Measurements from ENCODE around the gene ZNHIT6.

ZNHIT6 gene

DNA sequence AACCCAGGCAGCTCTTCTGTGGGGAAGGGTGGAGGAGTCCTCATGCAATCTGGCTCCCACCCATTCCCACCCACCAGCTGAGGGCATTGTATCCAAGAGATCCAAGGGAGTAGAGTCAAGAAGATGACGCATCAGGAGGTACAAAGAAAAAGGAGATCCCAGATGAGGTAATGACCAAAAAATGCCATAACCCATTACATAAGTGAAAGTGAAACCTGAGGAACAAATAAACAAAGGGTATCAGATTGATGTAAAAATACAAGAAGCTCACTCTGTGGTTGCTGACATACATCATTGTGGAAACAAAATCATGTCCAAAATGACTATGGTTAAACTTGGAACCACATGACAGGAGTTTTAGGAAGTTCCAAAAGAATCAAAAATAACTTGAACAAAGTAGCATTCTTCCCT is 85.2 kb downstream of the ZNHIT6 start:
- intact Hi-C loops (cut with DNase I) = no loop called here
- DNase-seq = no peak

DNA sequence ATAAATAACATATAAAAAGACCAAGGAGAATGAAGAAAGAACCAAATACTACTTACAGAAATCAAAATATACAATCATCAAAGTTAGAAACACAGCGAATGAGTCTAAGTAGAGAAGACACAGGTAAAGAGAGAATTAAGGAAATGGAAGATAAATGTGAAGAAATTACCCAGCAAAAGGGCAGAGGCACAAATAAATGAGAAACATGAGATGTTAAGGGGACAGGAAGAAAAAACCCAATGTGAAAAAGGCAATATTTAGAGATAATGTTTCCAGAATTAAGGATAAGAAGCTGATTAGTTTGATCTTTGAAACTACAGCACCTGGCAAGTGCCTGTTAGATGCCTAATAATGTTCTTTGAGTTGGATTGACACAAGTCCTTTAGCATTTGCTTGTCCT is 86.8 kb downstream of the ZNHIT6 start:
- intact Hi-C loops (cut with DNase I) = no loop called here
- DNase-seq = no peak

DNA sequence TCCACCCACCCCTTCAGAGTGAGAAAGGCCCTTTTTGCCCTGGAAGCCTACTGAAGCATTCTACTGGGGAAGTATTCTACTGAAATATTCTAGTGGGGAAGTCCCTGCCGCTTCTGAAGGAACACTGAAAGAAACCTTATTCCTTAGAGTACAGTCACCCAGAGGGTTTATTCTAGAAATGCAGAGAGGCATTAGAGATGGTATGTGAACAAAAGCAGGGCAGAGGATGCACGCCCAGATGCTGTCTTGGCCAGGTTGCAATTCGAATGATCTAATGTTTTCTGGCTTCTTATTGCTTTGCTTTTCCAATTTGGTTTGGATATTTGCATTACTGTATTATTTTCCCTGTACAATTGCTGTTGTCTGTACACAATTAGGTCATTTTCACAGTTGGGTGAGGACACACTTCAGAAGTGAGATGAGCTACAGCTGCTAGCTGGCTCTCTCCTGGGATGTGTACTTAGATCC is 90.6 kb downstream of the ZNHIT6 start:
- DNase-seq = no peak
- intact Hi-C loops (cut with DNase I) = no loop called here

DNA sequence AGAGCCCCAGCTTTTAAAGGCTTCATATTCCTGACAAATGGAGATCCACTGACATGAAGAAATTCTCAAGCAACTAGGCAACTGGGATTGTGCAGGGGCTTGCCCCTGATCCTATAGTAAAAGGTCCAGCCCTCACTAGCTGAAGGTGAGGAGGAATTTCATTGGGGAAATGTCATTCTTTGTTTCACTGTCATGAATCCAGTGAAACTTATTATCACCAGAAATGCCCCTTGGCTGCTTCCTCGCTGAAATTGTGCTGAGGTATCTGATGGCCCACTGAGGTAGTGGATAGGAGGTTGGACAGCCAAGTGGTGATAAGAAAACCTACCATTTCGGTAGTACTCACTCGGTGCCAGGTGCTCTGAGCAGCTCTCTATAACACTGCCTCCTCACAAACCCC is 91.5 kb downstream of the ZNHIT6 start:
- intact Hi-C loops (cut with DNase I) = no loop called here
- DNase-seq = no peak

DNA sequence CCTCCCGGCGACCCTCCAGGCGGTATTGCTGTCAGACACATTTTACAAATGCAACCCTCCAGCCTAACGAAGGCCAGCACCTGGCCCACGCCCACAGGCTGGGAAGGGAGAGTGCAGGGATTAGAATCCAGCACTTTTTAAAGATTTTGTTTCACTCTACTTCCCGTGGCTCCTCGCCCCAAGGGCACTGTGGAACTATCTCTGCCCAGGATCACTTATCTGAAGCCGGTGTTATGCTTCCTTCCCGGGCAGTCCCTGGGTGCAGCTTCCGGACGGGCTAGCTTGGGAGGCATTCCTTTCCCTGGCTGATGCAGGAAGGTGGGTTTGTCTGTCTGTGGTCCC is 91.9 kb downstream of the ZNHIT6 start:
- DNase-seq = no peak
- intact Hi-C loops (cut with DNase I) = no loop called here

DNA sequence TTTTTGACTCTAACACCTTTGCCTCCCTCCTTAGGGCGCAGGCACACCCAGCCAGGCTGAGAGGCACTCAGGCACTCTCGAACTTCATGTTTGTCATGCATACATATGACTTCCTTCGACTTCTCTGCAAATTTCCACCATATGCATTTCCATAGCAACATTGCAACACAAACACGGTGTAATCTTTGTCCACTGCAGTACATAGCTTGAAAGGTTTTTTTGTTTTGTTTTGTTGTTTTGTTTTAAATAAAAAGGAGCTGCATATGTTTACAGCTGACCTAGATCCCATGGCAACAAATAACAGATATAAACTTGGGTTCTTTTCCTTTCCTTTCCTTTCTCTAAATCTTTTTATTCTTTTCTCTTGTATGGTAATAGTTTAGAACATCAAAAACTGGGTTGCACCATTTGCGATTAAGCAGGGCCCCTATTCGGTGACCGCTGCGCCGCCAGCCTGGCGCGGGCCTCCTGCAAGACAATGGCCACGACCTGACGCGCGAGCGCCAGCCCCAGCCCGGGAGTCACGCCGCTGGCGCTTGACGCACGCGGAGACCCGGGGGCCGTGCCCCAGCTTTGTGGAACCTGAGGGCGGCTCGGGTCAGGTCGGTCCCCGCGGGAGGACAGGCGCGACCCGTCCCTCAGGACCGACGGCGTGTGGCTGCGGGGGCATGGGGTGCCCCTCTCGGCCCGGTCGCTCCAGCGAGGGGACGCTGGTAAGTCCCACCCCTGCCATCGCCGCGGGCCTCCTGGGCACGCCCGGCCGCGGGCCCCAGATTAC is 92.5 kb downstream of the ZNHIT6 start:
- peak in 3 of 10 donors; percentile 13 to 84 (median 14) for DNase-seq
- intact Hi-C loops (cut with DNase I) = no loop called here

DNA sequence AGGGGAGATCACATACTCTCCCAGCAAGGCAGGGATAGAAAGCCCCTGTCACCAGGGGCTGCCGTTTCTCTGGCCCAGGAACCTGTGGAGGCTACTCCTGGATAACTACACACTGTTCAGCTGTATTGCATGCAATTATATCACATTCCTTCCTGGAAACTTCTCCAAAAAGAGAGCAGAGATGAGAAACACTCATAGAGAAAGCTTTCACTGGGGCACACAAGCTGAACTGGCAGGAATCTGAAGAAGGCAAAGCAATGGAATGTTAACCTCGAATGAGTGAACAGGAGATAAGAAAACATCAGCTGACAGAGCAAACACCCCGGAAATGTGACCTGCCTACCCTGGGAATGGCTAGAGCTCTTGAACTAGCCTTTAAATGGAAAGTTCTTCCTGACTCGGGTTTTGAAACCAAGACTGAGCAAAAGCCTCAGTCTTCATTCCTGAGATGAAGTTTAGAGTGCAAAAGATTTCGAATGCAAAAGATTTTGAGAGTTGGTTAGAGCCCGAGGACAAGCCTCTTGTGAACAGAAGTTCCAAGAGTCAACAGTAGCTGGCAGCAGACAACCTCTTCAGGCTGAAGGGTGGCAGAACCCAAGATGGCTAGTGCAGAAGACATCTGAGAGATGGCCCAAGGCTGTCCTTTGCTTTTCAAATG is 95.4 kb downstream of the ZNHIT6 start:
- no peak for DNase-seq
- intact Hi-C loops (cut with DNase I) = no loop called here

DNA sequence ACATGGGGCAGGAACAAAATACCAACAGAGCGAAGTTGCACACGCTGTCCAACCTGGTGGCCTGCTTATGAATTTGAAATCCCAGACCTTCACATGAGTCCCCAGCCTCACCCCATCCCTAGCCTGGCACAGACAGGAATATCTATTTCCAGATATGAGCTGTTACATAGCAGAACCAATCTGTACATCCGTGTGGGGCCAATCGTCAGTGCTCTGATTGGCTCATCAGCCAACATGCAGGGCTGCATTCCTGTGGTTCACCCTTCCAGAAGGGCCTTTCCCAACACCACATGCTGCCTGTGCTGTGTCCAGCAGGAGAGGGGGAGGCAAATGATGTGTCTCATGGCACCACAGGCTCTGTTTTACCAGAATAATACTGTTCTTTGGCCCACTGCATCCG is 96.4 kb downstream of the ZNHIT6 start:
- DNase-seq = no peak
- intact Hi-C loops (cut with DNase I) = no loop called here

DNA sequence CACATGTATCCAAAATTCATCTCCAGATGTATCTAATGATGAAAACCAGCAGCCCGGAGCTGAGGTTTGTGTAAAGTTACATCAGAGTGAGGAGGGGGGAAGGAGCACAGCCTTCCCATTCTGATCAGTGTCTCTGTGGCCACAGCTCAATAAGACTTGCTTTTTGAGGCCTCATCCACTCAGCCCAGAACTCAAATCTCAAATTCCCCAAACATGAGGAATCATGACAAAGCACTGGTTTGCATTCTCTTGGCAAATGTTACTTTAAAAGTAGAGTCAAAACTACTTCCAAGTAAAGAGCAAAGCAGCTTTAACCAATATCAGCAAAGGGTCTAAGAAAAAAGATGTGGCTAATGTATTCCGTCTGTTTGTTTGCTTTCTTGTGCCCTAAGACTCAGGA is 96.8 kb downstream of the ZNHIT6 start:
- DNase-seq = no peak
- intact Hi-C loops (cut with DNase I) = no loop called here

DNA sequence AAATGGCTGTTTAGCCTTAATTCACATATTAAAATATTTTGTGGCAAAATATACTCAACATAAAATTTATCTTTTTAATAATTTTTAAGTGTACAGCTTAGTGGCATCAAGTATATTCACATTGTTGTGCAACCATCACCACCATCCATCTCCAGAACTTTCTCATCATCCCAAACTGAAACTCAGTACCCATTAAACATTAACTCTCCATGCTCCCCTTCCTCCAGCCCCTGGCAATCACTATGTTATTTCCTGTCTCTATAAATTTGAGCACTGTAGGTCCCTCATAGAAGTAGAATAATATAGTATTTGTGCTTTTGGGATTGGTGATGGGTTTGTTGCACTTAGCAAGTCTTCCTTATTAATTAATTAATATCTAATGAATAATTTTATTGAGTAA is 98.3 kb downstream of the ZNHIT6 start:
- no peak for DNase-seq
- intact Hi-C loops (cut with DNase I) = no loop called here

DNA sequence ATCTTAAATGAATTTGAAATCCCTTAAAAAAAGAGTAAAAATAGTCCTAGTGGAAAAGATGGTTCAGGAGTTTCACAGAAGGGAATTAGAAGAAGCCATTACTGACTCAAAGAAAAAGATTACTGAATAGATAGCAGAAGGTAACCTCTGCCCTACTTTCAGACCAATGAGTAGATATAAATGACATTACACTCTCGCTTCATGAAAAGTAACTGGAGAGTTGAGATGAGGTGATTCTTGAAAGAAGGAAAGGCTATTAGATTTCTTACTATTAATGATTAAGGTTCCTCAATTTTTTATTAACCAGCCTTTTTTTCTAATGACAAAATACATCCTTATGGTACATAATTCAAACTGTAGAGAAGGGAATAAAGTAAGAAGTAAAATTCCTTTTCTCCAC is 99.4 kb downstream of the ZNHIT6 start:
- DNase-seq = no peak
- intact Hi-C loops (cut with DNase I) = no loop called here

DNA sequence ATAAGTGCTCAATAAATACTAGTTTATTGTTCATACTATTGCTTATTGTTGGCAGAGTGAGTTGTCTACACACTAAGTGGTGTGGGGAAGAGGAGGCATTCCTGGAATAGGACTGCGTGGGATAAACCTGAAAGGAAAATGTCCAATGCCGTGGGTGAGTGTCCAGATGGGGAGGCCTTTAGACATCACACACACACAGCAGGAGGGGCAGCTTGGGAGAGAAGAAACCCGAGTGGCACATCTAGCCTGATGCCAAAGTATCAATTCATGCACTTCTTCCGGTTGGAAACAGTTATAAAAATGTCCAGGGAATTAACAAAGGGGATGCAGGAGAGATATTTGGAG is 100.3 kb downstream of the ZNHIT6 start:
- intact Hi-C loops (cut with DNase I) = no loop called here
- no peak for DNase-seq

DNA sequence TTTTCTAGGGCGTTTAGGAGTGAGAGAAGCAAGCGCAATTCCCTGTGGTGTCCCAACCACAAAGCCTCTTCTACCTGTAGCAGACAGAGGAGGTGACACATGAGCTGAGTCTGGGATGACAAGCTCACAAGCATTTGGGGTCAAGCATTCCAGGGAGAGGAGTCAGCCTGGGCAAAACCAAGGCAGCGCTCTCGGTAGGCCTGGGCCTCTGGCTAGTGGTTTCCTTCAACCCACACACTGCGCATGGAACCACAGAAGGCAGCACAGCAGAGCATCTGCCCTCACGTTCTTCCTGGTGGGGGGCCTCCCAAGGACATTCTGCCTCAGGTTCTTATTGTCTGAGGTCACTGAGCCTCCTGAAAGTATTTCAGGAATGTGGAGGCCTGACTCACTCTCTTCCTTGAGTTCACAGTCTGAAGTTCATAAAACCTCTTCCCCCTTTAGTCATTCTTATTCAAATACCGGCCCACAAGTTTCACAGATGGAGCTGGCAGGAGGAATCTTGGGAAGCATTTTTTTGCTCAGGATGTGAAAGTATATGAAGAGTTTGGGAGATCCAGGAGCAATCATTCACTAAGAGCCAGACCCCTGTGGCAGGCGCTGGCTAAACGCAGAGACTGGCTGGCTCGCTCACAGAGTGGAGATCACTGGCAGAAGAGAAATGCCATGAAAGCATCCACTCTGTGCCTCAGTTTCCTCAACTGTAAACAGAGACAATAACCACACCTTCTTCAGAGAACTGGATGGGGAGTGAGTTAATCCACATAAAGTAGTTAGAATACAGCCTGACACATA is 100.9 kb downstream of the ZNHIT6 start:
- no peak for DNase-seq
- intact Hi-C loops (cut with DNase I) = no loop called here

DNA sequence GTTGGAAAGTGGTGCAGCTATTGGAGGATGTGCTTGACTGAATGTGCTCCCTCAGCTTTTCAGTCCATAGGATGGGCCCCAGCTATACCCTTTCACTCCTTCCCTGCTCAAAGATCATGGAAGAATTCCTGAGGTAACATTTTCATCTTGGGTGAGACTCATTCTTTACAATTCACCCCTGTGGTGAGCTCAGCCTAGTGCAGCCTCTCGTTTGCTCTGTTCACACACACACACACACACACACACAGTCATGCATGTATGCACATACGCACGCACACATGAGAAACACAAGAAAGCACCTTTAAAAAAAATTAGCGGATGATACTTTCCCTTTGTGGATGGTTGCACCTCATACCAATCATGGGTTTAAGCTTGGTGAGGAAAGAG is 101.8 kb downstream of the ZNHIT6 start:
- no peak for DNase-seq
- intact Hi-C loops (cut with DNase I) = no loop called here

DNA sequence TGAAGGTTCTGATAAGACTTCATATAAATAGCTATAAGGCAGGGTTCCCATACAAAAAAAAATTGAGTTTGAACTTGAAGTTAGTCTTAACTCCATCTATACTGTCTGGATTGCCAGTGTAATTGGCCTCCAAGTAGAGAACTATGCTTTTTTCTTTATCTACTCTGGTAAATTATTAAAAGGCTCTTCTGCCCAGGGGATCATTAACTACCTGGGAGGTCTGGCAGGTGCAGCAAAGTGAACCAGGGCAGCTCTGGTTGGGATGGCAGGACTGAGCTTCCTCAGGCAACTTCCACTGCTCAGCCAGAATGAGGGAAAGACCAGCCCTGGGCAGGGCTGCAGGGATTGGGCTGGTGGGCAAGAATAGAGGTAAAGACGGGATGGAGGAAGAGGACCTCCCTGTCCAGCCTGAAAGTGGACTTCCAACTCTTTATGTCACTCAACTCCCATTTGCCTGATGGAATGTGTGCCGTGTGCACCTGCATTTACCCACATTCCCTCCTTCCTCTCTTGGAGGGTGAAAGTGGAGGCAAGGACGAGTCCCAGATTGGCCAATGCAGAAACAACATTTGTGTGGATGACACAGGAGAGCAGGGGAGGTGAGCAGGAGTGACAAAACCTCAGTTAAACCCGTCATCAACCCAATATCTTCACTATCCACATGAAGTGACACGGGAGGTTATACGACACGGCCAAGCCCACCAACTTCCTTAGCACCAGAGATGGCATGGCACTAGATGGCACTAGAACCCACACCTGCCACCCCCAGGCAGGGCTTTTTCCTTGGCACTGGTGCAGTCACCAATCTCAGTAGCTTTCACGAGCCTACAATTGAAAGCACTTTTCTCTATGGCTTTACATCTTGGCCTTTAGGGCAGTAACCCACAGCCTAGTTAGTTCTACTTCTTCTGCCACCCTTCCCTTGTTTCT is 102.5 kb downstream of the ZNHIT6 start:
- DNase-seq = no peak
- intact Hi-C loops (cut with DNase I) = no loop called here

DNA sequence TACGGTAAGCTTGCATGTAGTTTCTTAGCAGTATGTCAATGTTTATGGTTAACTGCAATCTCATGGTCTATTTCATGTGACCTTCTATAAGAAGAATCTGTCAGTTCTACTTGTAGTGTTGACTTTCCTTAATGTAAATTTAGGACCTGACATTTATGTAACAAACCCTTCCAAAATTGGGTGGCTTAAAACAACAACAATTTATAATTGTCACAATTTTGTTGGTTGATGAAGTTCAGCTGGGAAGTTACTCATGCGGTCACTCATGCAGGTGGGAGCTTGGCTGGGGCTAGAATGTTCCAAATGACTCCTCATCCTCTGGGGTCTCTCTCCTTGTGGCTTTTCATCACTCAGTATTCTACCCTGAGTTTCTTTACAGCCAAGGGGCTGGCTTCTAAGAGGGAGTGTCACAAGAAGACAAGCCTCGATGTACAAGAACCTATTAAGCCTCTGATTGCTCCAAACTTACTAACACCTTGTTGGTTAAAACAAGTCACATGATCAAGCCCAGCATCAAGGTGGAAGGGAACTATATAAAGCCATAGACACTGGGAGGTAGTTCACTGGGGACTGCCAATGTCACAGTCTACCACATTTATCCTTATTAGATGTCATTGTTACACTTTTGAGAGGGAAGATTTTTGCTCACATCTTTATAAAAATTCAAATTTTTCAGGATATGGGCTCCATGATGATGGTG is 103.8 kb downstream of the ZNHIT6 start:
- intact Hi-C loops (cut with DNase I) = no loop called here
- DNase-seq = no peak

DNA sequence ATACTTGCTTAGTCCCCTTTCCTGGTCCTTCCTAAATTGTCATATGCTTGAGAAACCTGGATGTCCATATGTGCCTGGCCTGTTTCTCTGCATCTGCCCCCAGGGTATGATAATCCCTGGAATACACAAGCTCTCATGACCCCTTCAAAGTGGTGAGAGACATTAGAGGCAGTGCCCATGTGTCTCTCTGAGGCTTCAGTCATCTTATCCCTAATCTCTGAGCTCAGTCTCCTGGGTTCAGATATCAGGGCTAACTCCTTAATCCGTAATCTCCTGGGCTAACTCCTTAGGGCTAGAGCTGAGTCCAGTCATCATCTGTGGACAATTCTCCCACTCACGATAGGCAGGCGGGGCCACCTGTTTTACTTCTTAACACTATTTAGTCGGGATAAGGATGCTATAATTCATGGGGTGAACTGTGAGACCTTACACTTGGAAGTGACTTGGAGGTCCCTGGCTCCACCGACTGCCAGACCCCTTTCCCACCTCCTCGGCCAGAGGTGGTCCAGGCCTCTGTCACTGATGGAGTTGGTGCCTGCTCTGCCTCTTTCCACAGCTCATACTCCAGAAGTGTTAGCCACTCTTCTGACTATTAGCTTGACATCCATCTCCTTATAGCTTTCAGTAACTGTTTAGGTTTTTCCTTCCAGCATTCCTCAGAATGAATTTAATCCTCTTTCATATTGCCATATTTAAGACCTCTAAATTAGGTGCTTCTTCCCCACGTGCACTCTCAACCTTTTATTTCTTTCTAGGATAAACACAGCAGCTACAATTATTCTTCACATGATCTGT is 105.0 kb downstream of the ZNHIT6 start:
- no peak for DNase-seq
- intact Hi-C loops (cut with DNase I) = no loop called here

DNA sequence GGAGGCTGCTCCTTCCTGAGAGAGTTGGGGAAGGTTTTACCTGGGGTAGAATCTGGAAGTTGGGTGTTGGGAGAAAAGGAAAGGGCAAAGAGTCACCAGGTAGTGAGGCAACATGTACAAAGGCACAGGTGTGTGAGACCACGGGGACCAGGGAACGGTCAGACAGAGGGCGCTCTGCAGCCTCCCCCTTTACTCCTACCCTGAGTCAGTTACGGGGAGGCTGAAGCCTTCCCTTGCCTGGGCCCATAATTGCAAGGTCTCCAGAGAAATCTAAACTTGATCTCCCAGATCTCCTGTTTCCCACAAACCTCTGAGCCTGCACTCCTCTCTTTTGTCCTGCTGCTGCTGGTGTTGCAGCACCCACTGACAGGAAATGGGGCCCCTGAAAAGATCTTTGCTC is 105.7 kb downstream of the ZNHIT6 start:
- no peak for DNase-seq
- intact Hi-C loops (cut with DNase I) = no loop called here

DNA sequence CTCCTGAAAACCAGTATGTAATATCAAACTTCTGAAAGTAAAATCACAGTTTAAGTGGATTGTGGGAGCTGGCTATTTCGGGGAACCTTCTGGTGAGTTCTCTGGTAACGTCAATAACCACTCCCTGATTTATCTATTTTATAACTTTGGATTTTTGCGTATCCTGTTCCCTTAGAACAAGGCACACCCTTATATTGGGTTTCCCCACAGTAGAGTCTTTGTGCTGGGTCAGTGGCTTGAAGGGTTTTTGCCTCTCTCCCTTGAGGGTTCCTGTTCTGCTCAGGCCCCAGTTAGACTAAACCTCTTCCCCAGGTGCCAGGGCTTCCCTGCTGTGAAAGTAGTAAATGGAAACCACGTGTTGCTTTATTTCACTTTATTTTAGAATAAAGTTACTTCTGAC is 106.3 kb downstream of the ZNHIT6 start:
- no peak for DNase-seq
- intact Hi-C loops (cut with DNase I) = no loop called here

Data from posterior cingulate gyrus (tissue), 11 donors.